CMK (cell line): ENCODE results near the gene SPDYE17.
"Not testable (repeated sequence)": the region's sequence is repeated elsewhere in the genome, so short reads cannot be mapped to it uniquely, and the experiment has no call there.

Experiments
- DNase-seq: peaks from one replicate; pipeline ENCODE4 v3.0.0-alpha.2; 2010; ENCODE audit warnings: low read depth

Gene SPDYE17

GRCh38 chr7:76998764-76999450, 33.3 kb downstream of the SPDYE17 start:
- not testable (repeated sequence) for DNase-seq

- no peak for DNase-seq
Observed at GRCh38 chr7:76998285-76998589, 33.9 kb downstream of the SPDYE17 start.

DNA sequence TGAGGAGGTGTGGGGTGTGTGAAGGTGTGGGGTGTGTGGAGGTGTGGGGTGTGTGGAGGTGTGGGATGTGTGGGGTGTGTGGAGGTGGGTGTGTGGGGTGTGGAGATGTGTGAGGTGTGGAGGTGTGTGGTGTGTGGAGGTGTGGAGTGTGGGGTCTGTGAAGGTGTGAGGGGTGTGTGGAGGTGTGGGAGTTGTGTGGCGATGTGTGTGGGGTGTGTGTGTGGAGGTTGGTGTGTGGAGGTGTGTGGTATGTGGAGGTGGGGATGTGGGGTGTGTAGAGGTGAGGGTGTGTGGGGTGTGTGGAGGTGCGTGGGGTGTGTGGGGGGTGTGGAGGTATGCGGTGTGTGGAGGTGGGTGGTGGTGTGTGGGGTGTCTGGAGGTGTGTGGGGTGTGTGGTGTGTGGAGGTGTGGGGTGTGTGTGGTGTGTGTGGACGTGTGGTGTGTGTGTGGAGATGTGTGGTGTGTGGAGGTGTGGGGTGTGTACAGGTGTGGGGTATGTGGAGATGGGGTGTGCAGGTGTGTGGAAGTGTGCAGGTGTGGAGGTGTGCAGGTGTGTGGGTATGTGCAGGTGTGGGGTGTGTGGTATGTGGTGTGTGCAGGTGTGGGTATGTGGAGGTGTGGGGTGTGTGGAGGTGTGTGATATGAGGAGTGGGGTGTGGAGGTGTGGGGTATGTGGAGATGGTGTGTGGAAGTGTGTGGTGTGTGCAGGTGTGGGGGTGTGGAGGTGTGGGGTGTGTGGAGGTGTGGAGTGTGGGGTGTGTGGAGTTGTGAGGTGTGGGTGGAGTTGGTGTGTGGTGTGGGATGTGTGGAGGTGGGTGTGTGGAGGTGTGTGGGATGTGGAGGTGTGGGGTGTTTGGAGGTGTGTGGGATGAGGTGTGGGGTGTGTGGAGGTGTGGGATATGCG, 34.5 kb downstream of the SPDYE17 start:
- no peak for DNase-seq

GRCh38 chr7:76996932-76997331, 35.2 kb downstream of the SPDYE17 start:
- DNase-seq, result not testable (repeated sequence)

- DNase-seq, result not testable (repeated sequence)
Observed at GRCh38 chr7:76994286-76994685, 37.9 kb downstream of the SPDYE17 start.

DNA sequence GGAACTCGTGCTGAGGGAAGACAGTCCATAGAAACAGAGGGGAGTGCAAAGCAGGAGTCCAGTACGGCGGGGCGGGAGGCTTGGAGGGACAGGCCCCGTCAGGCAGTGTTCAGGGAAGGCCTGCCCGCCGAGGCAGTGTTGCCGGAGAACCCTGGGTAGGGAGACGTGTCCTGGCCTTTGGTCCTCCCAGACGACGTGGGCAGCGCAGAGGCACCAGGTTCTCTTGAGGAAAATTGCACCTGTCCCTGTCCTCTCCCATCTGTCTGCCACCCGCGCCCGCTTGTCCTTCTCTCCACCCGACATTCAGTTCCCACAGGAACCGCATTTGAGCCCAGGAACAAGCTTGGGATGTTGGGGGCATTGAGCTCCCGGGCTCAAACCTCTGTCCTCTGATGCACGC, 38.3 kb downstream of the SPDYE17 start:
- not testable (repeated sequence) for DNase-seq

DNA sequence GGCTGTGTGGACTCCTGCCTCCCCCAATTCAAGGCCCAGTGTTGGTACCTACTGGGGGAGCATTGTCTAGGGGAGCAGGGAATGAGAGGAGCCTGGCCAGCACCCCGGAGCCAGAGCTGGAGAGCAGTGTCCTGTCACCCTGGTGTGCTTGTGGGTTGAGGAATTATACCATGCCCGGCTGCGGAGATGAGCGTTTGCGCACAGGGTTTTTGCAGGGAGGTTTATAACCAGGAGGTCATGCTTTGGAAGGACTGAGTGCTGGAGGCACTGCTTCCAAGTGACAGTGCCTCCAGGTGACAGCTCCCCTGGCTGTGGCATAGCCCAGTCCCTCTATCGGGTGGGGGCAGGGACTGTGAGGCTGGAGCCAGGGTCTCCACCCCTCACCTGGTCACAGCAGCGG, 39.3 kb downstream of the SPDYE17 start:
- not testable (repeated sequence) for DNase-seq

- not testable (repeated sequence) for DNase-seq
Observed at GRCh38 chr7:76992204-76992603, 40.0 kb downstream of the SPDYE17 start.

DNA sequence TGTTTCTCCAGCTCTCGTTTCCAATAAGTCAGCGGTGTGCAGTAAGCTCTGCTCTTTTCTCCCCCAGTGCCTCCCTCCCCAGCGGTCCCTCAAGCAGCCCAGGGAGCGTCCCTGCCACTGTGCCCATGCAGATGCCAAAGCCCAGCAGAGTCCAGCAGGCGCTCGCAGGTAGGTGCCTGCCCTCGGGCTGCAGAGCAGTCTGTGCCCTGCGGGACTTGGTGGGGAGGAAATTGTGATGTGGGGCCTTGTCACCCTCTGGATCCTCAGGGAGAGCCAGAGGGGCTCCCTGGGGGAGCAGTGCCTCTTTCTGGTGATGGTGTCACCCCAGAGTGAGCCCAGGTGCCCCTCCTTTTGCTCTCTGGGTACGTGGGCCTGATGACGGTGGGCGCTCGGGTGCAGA, 42.0 kb downstream of the SPDYE17 start:
- not testable (repeated sequence) for DNase-seq

DNA sequence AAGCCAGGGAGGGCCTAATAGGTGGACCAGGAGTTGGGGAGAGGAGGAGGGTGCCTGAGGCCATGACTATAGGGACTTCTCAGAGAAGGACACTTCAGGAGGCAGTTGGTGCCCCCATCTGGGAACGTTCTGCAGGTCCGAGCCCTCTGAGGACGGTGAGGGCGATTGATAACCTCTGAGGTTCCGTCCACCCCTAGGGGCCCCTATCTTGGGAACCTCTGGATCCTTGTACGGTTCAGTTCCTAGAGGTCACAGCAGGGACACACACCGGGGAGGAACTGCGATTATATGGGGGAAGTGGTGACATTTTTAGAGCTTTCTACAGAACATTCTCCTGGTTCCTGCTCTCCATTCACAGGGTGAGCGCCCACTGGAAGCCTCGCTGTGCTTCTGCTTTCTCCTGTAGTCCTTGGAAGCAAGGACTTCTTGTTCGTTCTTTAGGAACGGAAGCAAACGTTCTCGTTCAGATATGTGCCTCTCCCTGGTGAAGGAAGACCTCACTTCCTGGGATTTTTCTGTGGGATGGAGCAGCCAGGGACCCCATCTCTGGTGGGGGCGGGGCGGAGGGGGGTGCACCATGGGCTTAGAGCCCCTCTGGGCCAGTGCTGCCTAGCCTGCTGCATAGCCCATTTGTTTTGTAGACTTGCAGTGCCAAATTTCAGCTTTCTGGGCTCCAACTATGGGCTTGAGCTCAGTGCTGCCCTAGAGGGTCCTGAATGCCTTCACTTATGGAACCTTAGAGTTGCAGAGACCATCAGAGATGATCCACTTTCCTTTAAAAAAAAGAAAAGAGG, 46.0 kb downstream of the SPDYE17 start:
- not testable (repeated sequence) for DNase-seq

DNA sequence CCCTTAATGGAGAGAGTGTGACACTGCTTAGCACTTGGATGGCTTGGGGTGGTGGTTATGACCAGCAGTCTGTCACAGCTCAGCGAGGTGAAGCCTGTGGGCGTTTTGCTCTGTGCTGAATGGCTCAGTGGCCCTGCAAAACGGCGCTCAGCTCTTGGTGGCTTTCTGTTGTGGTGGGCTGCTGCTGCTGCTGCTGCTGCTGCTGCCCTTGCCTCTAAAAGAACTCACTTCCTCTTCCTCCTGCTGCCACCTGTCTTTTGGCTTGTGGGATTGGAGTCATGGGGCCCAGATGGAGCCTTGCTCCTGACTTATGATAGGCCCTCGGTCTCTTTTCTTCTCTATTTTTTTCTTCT, 47.4 kb downstream of the SPDYE17 start:
- not testable (repeated sequence) for DNase-seq

DNA sequence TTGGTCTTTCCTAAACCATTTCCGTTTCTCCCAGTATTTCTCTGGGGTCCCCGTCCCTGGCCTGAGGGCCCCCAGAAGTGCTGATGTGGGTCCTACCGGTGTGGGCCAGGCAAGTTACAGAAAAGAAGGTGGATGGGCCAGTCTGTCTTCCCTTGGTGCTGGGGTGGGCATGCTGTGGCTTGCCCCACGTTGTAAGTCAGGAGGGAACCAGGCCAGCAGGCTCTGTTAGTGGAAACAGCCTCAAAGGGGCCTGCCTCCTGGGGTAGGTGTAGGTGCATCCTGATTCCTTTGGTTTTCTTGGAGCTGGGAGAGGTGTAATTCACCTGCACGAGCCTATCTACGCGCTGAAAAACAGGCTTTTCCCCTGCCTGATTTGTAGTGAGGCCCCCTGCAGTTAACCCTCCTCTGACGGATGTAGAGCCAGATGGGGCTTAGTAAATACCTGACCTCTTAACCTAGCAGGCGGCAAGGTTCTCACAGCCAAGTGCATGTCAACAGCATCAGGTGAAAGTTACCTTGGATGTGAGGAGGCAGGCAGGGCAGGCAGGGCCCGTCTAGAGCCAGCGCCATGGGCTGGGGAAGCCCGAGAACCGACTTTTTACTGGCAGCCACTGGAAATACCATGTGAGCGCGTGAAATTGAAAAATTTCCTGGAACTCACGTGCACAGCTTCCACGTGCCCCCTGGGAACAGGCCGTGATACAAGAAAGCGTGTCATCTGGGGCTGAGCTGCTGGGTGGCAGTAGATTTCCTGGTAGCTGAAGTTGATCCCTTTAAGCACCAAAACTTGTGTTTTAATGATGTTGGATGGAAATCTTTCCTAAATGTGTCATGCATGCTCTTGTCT, 48.0 kb downstream of the SPDYE17 start:
- not testable (repeated sequence) for DNase-seq

DNA sequence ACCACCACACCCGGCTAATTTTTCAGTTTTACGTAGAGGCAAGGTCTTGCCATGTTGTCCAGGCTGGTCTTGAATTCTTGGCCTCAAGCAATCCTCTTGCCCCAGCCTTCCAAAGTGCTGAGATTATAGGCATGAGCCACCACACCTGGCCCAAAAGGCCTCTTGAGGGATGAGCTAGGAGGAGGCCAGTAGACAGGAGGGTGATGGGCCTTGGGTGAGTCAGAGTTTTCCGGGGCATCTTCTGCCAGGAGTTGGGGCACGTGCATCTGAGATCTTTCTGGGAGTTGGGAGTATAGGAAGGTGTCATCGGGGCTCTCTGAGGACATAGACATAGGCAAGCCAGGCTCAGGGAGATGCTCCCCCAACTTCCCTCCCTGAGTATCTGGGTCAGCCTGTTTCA, 48.8 kb downstream of the SPDYE17 start:
- not testable (repeated sequence) for DNase-seq

- DNase-seq, result not testable (repeated sequence)
Observed at GRCh38 chr7:76982501-76982900, 49.7 kb downstream of the SPDYE17 start.

DNA sequence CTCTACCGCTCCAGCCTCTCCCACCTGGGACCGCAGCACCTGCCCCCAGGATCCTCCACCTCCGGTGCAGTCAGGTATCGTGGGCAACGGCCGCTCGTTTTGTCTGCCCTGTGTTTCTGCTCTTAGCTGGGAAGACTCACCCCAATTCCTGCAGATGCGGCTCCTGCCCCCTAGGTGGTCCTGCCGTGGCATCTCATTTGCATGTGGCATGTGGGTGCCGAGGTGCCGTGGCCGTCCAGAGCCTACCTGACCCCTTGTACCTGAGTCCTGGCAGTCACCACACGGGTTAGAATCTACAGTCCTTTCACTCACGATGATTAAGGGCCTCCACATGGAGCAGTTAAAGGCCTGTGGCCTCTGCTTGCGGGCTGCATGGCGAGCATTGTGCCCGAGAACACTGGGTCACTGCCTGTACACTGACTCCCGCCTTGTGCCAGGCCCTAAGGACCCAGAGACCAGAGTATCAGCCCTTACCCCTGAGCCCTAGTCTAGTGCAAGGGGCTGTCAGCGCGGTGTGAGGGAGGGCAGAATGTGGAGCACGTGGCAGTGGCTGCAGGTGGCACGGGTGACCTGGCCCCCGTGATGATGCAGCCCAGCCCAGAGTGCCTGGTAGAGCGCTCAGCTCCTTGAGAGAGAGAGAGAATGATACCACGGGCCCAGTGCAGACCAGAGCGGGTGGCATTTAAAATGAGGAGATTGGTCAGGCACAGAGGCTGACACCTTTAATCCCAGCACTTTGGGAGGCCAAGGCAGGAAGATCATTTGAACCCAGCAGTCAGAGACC, 50.8 kb downstream of the SPDYE17 start:
- DNase-seq, result not testable (repeated sequence)

- DNase-seq, result not testable (repeated sequence)
Observed at GRCh38 chr7:76980576-76980975, 51.6 kb downstream of the SPDYE17 start.

DNA sequence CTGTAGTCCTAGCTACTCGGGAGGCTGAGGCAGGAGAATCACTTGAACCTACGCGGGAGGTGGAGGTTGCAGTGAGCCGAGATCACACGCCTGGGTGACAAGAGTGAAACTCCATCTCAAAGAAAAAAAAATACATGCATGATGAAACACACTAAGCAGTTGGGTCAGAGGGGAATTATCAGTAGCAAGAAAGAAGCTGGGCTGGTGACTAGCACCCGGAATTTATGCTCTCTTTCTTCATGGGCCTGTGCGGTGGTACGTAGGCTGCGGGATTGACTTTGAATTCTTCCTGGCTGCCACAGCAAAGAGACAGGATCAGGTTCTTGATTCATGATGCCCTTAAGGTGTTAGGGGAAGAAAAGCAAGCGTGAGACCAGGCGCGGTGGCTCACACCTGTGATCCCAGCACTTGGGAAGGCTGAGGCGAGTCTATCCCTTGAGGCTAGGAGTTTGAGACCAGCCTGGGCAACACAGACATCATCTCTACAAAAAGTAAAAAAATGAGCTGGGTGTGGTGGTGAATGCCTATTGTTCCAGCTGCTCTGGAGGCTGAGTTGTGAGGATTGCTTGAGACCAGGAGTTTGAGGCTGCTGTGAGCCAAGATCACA, 54.3 kb downstream of the SPDYE17 start:
- DNase-seq, result not testable (repeated sequence)

DNA sequence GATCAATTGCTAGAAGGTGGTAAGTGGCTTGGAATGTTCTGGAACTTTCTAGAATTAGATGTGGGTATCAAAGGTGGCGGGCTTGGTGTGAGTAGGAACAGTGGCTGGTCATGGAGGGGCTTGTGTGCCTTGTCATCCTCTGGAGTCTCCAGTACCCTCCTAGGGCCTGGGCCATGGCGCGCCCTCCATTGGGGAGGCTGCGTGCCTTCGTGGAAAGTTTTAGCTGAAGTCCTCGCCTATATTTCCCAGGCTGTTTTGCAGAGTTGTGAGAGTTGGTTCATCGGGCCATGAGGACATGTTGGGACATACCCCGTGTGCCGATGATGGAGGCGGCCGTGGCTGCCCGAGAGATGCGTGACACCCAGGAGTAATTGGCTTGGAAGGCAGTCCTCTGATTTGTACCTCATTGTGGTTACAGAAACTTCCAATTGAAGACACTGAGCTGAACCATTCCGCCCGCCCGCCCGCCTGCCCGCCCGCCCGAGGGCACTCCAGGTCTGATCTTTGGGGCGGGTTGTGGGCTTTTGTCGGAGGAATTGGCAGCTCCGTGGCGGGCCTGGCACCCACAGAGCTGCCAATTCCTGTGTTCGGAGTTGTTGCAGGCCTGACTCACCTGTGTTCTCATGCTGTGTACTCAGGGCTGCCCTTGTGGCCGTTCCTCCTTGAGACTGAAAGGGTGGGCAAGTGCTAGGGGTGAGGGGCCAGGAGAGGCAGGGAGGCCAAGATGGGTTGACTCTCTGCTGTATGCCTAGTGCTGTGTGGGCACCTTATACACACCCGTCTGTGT, 57.2 kb downstream of the SPDYE17 start:
- DNase-seq, result not testable (repeated sequence)

DNA sequence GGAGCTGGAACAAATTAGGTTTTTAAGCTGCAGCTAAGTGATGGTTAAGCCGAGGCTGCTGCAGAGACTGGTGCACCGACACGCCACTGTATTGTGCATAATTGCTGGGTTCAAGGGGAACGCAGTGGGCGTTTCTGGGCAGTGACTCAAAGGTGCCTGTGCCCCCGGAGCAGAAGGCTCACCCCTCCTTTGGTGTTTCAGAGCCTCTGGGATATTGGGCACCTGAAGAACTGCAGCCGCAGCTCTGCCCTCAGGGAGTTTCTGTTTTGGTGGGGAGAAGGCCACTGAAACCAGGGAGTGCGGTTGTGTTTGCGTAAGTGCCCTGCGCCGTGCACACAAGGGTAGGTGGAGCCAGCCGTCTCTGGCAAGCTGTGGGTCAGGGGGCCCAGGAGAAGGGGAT, 57.8 kb downstream of the SPDYE17 start:
- DNase-seq, result not testable (repeated sequence)

GRCh38 chr7:76972391-76972790, 59.8 kb downstream of the SPDYE17 start:
- not testable (repeated sequence) for DNase-seq
